ENCODE measurements around the gene LMO4.

- no peak for TF ChIP-seq POLR2A (IDR thresholded peaks at IDR 0.05; ENCODE audit: insufficient read depth in 1 of 2, low read depth in 2 of 2, low read length in 2 of 2)
- no peak for TF ChIP-seq MTA3 (CRISPR knock-in tag; IDR thresholded peaks at IDR 0.05)
- TF ChIP-seq NFATC3 (CRISPR knock-in tag; IDR thresholded peaks at IDR 0.05), result no peak
- TF ChIP-seq RARA (CRISPR knock-in tag; IDR thresholded peaks at IDR 0.05), result no peak
- TF ChIP-seq CTCF (CRISPR knock-in tag; IDR thresholded peaks at IDR 0.05), result no peak
- TF ChIP-seq TARDBP (CRISPR knock-in tag; IDR thresholded peaks at IDR 0.05), result no peak
Observed at GRCh38 chr1:87367549-87367948, 38.9 kb downstream of the LMO4 start.
